ENCODE results near the gene CASP1.

The CASP1 gene

GRCh38 chr11:104979839-104980238, 55.1 kb downstream of the CASP1 start:
- no peak for DNase-seq
